Bronchial epithelial cell (primary cell): Measurements from ENCODE around the gene PTK6. TPM values are rescaled to one million over a fixed set of nuclear protein-coding genes. Genes with fewer than 3 reads are reported as not detected.
A peak's percentile ranks its signal among the peaks of the same experiment; 100 is the strongest.

ENCODE experiments used
- DNase-seq: peaks from one replicate; pipeline ENCODE4 v3.0.0-alpha.2; 2010; ENCODE audit warnings: low read depth
- FAIRE-seq: peaks from 2 replicates; lab custom pipeline; 2011; peaks lifted over from hg19 to GRCh38; lab: Jason Lieb, UNC
- H3K27me3 ChIP-seq: 2 replicates; pipeline ENCODE4 v1.5.1; 2011; ENCODE audit warnings: low read length; ENCODE audit not compliant: control insufficient read depth, insufficient read depth
- H3K36me3 ChIP-seq: 2 replicates; pipeline ENCODE4 v1.5.1; 2011; ENCODE audit warnings: low read length; ENCODE audit not compliant: control insufficient read depth, insufficient read depth
- H3K4me3 ChIP-seq: 2 replicates; pipeline ENCODE4 v1.5.1; 2011; ENCODE audit warnings: mild to moderate bottlenecking, low read depth, low read length, control low read depth
- CTCF ChIP-seq: IDR thresholded peaks from 2 replicates; pipeline ENCODE4 v1.5.1; 2011; ENCODE audit warnings: mild to moderate bottlenecking, moderate library complexity, low read length, control low read depth, inconsistent platforms; ENCODE audit not compliant: insufficient read depth, severe bottlenecking
- total RNA-seq: library from RNA; depleted of rRNA; stranded (reverse); fragments of >200 nt; gene quantifications from 2 replicates; pipeline ENCODE4 v1.2.1, GENCODE V29; 2014

Gene PTK6
- total RNA-seq, result 59.5 and 107 TPM in 2 replicates

GRCh38 chr20:63536997-63537524, at the start of gene PTK6:
TSS of gene PTK6 (minus strand) at chr20:63537376. CDS start at chr20:63537314, 62 bp downstream.
- peaks cover 1% of the 10 kb centered on the region for H3K36me3 ChIP-seq
- H3K27me3 ChIP-seq, result no peaks in the 10 kb centered on the region
- FAIRE-seq, result no peak
- DNase-seq, result peak; percentile 46
- TF ChIP-seq CTCF, result no peak
- H3K4me3 ChIP-seq, result peak within 1 kb of the TSS; percentile 53

GRCh38 chr20:63586797-63587196, 49.6 kb upstream of the PTK6 start:
- H3K27me3 ChIP-seq, result no peaks in the 10 kb centered on the region
- TF ChIP-seq CTCF, result no peak
- H3K4me3 ChIP-seq, result no peak overlapping the region
- peaks cover 10% of the 10 kb centered on the region for H3K36me3 ChIP-seq
- DNase-seq (no peak), FAIRE-seq (no peak)

DNA sequence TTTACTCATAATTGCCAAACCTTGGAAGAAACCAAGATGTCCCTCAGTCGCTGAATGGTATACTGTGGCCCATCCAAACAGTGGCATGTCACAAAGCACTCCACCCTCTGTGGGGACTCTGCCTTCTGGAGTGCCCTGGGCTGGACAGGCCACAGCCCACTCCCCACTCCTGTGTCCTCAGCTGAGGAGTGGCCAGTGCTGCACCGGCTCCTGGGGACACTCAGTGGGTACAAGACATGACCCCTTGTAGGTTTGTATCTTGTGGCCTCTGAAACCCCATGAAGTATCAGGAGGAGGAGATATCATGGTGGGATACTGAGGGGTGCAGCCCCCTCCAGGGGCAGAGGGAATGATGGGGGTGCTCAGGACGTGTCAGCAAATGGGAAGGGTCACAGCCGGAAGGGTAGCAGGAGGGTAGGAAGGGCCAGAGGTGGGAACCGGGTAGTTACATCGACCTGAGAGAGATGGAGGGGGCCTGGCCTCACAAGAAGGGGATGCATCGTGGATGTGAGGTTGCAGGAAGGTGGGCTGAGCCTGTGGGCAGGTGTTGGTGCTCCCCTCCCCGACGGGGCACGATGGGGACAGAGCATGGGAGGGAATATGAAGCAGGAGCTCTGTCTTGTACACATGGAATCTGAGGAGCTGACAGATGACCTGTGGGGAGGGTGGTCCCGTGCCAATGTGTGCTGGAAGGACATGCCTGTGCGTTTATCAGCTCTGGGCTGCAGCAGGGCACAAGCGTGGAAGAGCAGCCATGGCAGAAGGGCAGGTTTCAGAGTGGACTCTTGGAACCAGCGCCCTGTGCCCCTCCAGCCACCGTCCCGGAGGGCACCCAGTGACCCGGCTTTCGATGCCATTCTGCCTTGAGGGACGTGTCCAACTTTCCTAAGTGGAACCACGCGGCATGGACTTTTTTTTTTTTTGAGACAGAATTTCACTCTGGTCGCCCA, 48.7 kb upstream of the PTK6 start:
- FAIRE-seq, result no peak

GRCh38 chr20:63582382-63583063, 45.3 kb upstream of the PTK6 start:
- DNase-seq, result no peak
- no peaks in the 10 kb centered on the region for H3K36me3 ChIP-seq
- no peak for FAIRE-seq

More for the DNA sequence above, 48.7 kb upstream of the PTK6 start:
- TF ChIP-seq CTCF, result no peak
- no peaks in the 10 kb centered on the region for H3K27me3 ChIP-seq
- H3K36me3 ChIP-seq, result peaks cover 10% of the 10 kb centered on the region
- no peak for DNase-seq
- H3K4me3 ChIP-seq, result no peak overlapping the region

More at GRCh38 chr20:63582382-63583063, 45.3 kb upstream of the PTK6 start:
- no peaks in the 10 kb centered on the region for H3K27me3 ChIP-seq
- TF ChIP-seq CTCF, result no peak
- no peak overlapping the region for H3K4me3 ChIP-seq
